DOHH2 (cell line): ENCODE results near the gene KRTAP10-1.

Experiments used
- H3F3A ChIP-seq: fragments of 200-600 bp; sonication (generic), shearing (Covaris generic); 2 replicates; pipeline ENCODE4 v1.6.0; 2016; ENCODE audit warnings: antibody characterized with exemption, mild to moderate bottlenecking; ENCODE audit not compliant: control insufficient read depth, insufficient read depth
- H3K27ac ChIP-seq: fragments of 200-600 bp; sonication (generic); 2 replicates; pipeline ENCODE4 v1.5.1; 2014; ENCODE audit warnings: low read depth, mild to moderate bottlenecking, low read length, moderate library complexity
- H3K27me3 ChIP-seq: fragments of 200-600 bp; sonication (generic); 2 replicates; pipeline ENCODE4 v1.6.1; 2014; ENCODE audit warnings: mild to moderate bottlenecking, low read length, mixed read lengths; ENCODE audit not compliant: control insufficient read depth
- H3K36me3 ChIP-seq: fragments of 200-600 bp; sonication (generic); 2 replicates; pipeline ENCODE4 v1.6.1; 2014; ENCODE audit warnings: mild to moderate bottlenecking, low read length, moderate library complexity, mixed read lengths; ENCODE audit not compliant: control insufficient read depth
- H3K4me1 ChIP-seq: fragments of 200-600 bp; sonication (generic); 2 replicates; pipeline ENCODE4 v1.6.1; 2014; ENCODE audit warnings: mild to moderate bottlenecking, low read length, mixed read lengths; ENCODE audit not compliant: control insufficient read depth
- H3K4me2 ChIP-seq: fragments of 200-600 bp; sonication (generic); 2 replicates; pipeline ENCODE4 v1.6.0; 2014; ENCODE audit warnings: mild to moderate bottlenecking, low read length, moderate library complexity
- H3K4me3 ChIP-seq: fragments of 200-600 bp; sonication (generic); 2 replicates; pipeline ENCODE4 v1.5.1; 2014; ENCODE audit warnings: mild to moderate bottlenecking, low read length, mixed read lengths
- H3K79me2 ChIP-seq: fragments of 200-600 bp; sonication (generic); 2 replicates; pipeline ENCODE4 v1.6.1; 2014; ENCODE audit warnings: mild to moderate bottlenecking, low read length, mixed read lengths; ENCODE audit not compliant: control insufficient read depth
- H3K9me2 ChIP-seq: fragments of 200-600 bp; sonication (generic); replicated peaks from 2 replicates; pipeline ENCODE4 v1.6.1; 2014; ENCODE audit warnings: mild to moderate bottlenecking, low read length, mixed read lengths; ENCODE audit not compliant: control insufficient read depth
- H3K9me3 ChIP-seq: fragments of 200-600 bp; sonication (generic); 2 replicates; pipeline ENCODE4 v1.6.1; 2014; ENCODE audit warnings: antibody characterized with exemption, low read length, mixed read lengths; ENCODE audit not compliant: control insufficient read depth, insufficient read depth
- H4K20me1 ChIP-seq: fragments of 200-600 bp; sonication (generic); 2 replicates; pipeline ENCODE4 v1.6.0; 2014; ENCODE audit warnings: low read depth, mild to moderate bottlenecking, antibody characterized with exemption, low read length, moderate library complexity; ENCODE audit not compliant: control insufficient read depth, insufficient read depth
- CTCF ChIP-seq: fragments of 200-600 bp; sonication (generic); IDR thresholded peaks from one replicate; pipeline ENCODE4 v1.5.1; 2014; ENCODE audit warnings: antibody characterized with exemption, mild to moderate bottlenecking, low read depth, low read length; ENCODE audit not compliant: poor library complexity, severe bottlenecking
- EZH2phosphoT487 ChIP-seq: fragments of 200-600 bp; sonication (generic); IDR thresholded peaks from 2 replicates; pipeline ENCODE4 v1.6.1; 2017; ENCODE audit warnings: borderline replicate concordance, mild to moderate bottlenecking, antibody characterized with exemption, low read length, moderate library complexity, mixed read lengths

The KRTAP10-1 gene

GRCh38 chr21:44548922-44549321 lies 8.9 kb upstream of the KRTAP10-1 start:
- Histone ChIP-seq H3K4me3 (no peak overlapping the region), H3K4me1 (peaks cover 9% of the 10 kb centered on the region), H3K4me2 (no peak overlapping the region), H3K27me3 (no peaks in the 10 kb centered on the region), H3F3A (no peaks in the 10 kb centered on the region), H4K20me1 (no peaks in the 10 kb centered on the region), H3K9me2 (no peaks in the 10 kb centered on the region), H3K9me3 (peaks cover 15% of the 10 kb centered on the region), H3K79me2 (no peaks in the 10 kb centered on the region), H3K36me3 (no peaks in the 10 kb centered on the region), H3K27ac (no peak overlapping the region)
- no peak for TF ChIP-seq CTCF
- no peak for TF ChIP-seq EZH2phosphoT487

DNA sequence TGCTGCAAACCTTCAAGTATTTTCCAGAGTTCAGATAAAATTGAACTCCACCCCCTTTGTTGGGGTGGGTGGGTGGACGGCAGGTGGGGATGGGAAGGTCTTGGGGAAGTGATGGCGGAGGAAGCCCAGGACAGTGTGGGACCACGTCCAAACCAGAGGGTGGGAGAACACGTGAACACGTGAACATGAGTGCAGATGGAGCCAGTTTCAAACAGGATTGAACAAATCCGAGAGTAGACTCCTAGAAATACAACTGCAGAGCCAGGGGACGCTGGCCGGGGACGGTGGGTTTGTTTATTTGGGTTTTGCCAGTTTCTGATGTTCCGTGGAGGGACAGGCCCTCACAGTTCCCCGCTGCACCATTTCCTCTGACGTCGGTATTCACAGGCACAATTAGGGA lies 8.4 kb upstream of the KRTAP10-1 start:
- TF ChIP-seq EZH2phosphoT487, result no peak
- TF ChIP-seq CTCF, result no peak
- Histone ChIP-seq H3K4me3 (no peak overlapping the region), H4K20me1 (no peaks in the 10 kb centered on the region), H3K27me3 (no peaks in the 10 kb centered on the region), H3K9me3 (peaks cover 15% of the 10 kb centered on the region), H3K79me2 (no peaks in the 10 kb centered on the region), H3K9me2 (no peaks in the 10 kb centered on the region), H3K27ac (no peak overlapping the region), H3K4me1 (peaks cover 9% of the 10 kb centered on the region), H3K4me2 (no peak overlapping the region), H3F3A (no peaks in the 10 kb centered on the region), H3K36me3 (no peaks in the 10 kb centered on the region)

DNA sequence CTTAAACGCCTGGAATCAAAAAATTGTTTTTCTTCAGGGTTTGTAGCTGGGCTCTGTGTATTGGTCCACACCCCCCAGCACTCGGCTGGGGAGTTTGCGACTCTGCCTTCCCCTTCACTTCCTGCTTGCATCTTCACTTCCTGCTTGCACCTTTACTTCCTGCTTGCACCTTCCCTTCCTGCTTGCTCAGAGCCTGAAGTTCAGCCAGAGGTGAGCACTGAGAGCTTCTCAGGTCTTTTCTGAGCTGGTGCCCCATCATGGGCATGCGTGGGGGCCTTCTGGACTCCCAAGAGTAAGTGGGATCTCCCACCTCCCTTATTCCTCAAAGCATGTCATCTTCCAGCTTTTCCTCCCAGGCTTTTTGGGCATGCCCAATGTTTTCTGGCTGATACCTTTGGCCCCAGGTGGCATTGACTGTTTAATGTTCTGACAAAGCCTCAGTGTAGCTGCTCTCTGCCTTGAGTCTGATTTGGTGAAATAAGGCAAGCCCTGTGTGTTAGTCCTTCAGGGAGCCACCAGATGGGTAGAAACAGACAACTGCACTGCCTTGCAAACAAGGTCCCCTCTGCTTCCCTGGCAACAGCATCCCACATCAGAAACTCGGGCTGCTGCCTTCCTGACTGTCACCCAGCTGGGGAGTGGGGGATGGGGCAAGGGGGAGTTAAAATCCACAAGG lies 7.8 kb upstream of the KRTAP10-1 start:
- Histone ChIP-seq H3F3A (no peaks in the 10 kb centered on the region), H3K9me2 (no peaks in the 10 kb centered on the region), H3K27ac (no peak overlapping the region), H3K4me3 (peak overlapping the region; percentile 12), H3K79me2 (no peaks in the 10 kb centered on the region), H4K20me1 (no peaks in the 10 kb centered on the region), H3K36me3 (no peaks in the 10 kb centered on the region), H3K4me1 (peaks cover 9% of the 10 kb centered on the region), H3K27me3 (peaks cover 2% of the 10 kb centered on the region; the same call in 1 of the 2 replicates), H3K4me2 (peak overlapping the region; percentile 23; the same call in 1 of the 2 replicates), H3K9me3 (peaks cover 15% of the 10 kb centered on the region)
- TF ChIP-seq CTCF (no peak), EZH2phosphoT487 (no peak)
